ENCODE measurements around the gene AMD1. TPM values are rescaled to one million over a fixed set of nuclear protein-coding genes. Genes with fewer than 3 reads are reported as not detected.

Gene AMD1
- total and polyA plus RNA-seq, 9 of the 15 experiments (the other 6 are each of a cell fraction or from before 2014, with no cell fraction given): 60.0 to 151 (median 85.6) TPM

GRCh38 chr6:110873981-110874879 lies at the start of gene AMD1 (continued):
- 0 out of 2 replicates have a peak, but pooled peaks have one; percentile 45 for TF ChIP-seq RERE (CRISPR knock-in tag; IDR thresholded peaks at IDR 0.05; ENCODE audit: borderline replicate concordance)
- TF ChIP-seq RAD21 (CRISPR knock-in tag; conservative IDR thresholded peaks at IDR 0.05 in 1 of 2, IDR thresholded peaks at IDR 0.05 in 1 of 2): peak in 1 of 2 experiments; percentile 32; a peak in 1 of 4 replicates
- TF ChIP-seq ZBTB11 (CRISPR knock-in tag; IDR thresholded peaks at IDR 0.05): no peak; a peak in 1 of 6 replicates
- peak; percentile 99 for TF ChIP-seq PBX2 (CRISPR knock-in tag; IDR thresholded peaks at IDR 0.05; ENCODE audit: low read depth)
- TF ChIP-seq PBX2 (tag; conservative IDR thresholded peaks at IDR 0.05; ENCODE audit: low read depth): peak; percentile 98
- no peak for TF ChIP-seq HDAC8 (tag; IDR thresholded peaks at IDR 0.05)
- no peak for TF ChIP-seq ATF4 (CRISPR knock-in tag; IDR thresholded peaks at IDR 0.05)
